Measurements from ENCODE around the gene KCNK4.

Gene KCNK4

DNA sequence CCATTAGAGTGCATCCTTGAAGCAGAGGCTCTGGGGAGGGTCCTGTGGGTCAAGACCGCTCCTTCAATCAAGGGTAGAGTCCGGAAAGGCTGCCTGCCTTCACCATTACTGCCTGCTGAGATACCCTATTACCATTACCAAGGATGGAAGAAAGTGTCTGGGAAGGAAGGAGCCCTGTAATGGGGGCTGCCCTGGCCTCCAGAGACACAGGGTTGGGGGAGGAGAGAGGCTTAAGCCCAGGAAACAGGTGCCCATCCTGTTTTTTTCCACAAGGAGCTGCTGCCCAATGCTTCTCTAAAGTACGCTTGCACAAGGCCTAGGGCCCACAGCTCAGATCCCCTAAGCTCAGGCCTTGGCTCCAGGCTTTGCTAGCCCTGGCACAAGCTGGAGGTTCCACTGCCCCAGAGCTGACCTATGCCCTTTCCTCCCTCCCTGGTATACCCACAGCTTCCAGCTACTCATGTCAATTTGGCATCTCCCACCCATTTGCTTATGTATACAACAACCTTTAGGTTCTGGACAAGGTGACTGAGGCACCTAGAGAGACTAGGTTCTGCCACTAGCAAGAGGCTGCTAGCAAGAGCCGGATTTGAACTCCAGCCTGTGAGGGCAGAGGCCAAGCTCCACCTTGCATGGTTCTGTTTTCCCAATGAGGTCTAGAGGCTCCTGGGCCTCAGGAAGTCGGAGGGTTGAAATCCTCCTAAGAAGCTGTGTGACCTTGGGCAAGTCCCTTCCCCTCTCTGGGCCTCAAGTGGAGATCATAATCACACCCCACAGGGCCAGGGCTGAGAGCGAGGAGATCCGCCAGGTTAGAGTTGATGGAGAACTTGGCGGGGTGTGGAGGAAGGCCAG lies 41.3 kb upstream of the KCNK4 start:
- Histone ChIP-seq H3K79me2 (ENCODE audit: insufficient read depth, low read depth) (peaks cover 15% of the 10 kb centered on the region), H4K20me1 (ENCODE audit: insufficient read depth) (no peaks in the 10 kb centered on the region), H3K27me3 (ENCODE audit: insufficient read depth, low read depth) (no peaks in the 10 kb centered on the region), H3K27ac (no peak overlapping the region), H3K4me2 (no peak overlapping the region), H3K4me3 (IDR thresholded peaks at IDR 0.05; ENCODE audit: insufficient read depth, low read depth, low read length) (no peak overlapping the region), H3K4me1 (ENCODE audit: low read depth, poor library complexity, severe bottlenecking) (peaks cover 9% of the 10 kb centered on the region), H3K9ac (no peak overlapping the region), H2AFZ (ENCODE audit: low read depth) (no peak overlapping the region), H3K36me3 (ENCODE audit: insufficient read depth) (no peaks in the 10 kb centered on the region)
- TF ChIP-seq, protein P1, sequence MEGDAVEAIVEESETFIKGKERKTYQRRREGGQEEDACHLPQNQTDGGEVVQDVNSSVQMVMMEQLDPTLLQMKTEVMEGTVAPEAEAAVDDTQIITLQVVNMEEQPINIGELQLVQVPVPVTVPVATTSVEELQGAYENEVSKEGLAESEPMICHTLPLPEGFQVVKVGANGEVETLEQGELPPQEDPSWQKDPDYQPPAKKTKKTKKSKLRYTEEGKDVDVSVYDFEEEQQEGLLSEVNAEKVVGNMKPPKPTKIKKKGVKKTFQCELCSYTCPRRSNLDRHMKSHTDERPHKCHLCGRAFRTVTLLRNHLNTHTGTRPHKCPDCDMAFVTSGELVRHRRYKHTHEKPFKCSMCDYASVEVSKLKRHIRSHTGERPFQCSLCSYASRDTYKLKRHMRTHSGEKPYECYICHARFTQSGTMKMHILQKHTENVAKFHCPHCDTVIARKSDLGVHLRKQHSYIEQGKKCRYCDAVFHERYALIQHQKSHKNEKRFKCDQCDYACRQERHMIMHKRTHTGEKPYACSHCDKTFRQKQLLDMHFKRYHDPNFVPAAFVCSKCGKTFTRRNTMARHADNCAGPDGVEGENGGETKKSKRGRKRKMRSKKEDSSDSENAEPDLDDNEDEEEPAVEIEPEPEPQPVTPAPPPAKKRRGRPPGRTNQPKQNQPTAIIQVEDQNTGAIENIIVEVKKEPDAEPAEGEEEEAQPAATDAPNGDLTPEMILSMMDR (conservative IDR thresholded peaks at IDR 0.05; ENCODE audit: low read depth, low read length) = no peak

DNA sequence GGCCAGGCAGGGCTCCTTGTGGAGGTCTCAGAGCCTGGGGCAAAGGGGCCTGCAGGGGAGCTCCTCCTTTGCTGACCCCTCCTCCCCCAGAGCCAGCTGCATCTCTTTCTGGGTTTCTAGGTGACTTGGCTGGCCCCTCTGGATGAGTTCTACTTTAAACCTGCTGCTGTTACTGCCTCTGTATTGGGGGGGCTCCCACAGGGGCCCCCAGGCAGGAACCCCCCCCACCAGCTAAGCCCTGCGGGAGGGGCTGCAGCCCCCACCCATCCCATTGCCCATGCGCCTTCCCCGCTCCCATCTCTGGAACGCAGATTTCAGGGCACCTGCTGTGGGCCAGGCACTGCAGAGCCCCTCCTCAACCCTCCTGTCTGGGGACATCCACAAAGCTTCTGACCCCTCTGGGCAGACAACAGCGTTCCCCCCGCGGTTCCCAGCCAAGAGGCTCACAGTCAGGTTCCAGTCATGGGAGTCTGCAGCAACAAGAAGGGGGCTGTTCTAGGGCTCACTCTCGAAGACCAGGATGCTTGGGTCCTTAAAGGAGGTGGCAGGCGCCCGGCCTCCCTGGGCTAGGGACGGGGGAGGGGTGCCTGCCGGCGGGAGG lies 40.6 kb upstream of the KCNK4 start:
- Histone ChIP-seq H3K4me2 (0 out of 2 replicates have a peak overlapping the region, but pooled peaks have one; percentile 22), H2AFZ (ENCODE audit: low read depth) (peak overlapping the region; percentile 82; the same call in 1 of the 2 replicates), H3K79me2 (ENCODE audit: insufficient read depth, low read depth) (peaks cover 7% of the 10 kb centered on the region), H3K27me3 (ENCODE audit: insufficient read depth, low read depth) (no peaks in the 10 kb centered on the region), H4K20me1 (ENCODE audit: insufficient read depth) (no peaks in the 10 kb centered on the region), H3K4me1 (ENCODE audit: low read depth, poor library complexity, severe bottlenecking) (peaks cover 6% of the 10 kb centered on the region), H3K9ac (no peak overlapping the region), H3K36me3 (ENCODE audit: insufficient read depth) (no peaks in the 10 kb centered on the region), H3K27ac (no peak overlapping the region), H3K4me3 (IDR thresholded peaks at IDR 0.05; ENCODE audit: insufficient read depth, low read depth, low read length) (no peak overlapping the region)
- TF ChIP-seq, protein P1 (conservative IDR thresholded peaks at IDR 0.05; ENCODE audit: low read depth, low read length) = no peak

DNA sequence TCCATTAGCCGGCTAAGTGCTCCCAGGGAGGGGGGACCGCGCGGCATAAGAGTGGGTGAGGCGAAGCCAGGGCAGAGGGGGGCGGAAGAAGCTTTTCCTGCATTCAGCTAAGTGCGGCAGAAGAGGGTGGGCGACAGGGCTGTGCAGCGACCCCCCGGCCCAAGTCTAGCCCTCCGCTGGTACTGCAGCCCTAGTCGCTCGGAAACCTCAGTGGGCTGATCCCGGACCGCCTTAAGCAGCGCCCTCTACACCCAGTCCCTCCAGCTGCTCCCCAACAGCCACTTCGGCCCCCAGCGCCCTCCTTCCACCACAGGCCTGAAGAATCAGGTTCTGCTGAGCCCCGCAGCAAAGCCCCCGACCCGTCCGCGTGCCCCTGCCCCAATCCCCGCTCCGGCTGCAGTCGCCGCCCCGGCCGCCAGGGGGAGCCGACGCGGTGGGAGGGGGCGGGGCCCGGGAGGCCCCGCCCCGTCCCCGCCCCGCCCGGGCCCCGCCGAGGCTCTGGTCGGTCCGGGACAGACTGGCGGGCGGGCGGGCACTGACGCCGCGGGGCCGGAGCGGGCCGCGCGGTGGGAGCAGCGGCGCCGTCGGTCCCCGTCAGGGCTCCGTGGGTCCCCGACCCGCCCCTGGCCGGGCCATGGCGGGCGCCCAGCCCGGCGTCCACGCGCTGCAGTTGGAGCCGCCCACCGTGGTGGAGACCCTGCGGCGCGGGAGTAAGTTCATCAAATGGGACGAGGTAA lies 39.9 kb upstream of the KCNK4 start, which contains the start of gene PLCB3:
Gene PLCB3 (plus strand): TSS at position 515 of the 737 bp plus-strand sequence. CDS start 120 bp downstream, at position 635.
- peak within 1 kb of the TSS; percentile 72 for H3K4me2 ChIP-seq
- TF ChIP-seq, protein P1 (conservative IDR thresholded peaks at IDR 0.05; ENCODE audit: low read depth, low read length) = peak; percentile 68
- no peak within 1 kb of the TSS for H3K27ac ChIP-seq
- peak within 1 kb of the TSS; percentile 35; the same call in 1 of the 2 replicates for H3K9ac ChIP-seq
- no peaks in the 10 kb centered on the region for H3K36me3 ChIP-seq (ENCODE audit: insufficient read depth)
- no peaks in the 10 kb centered on the region for H3K27me3 ChIP-seq (ENCODE audit: insufficient read depth, low read depth)
- peaks cover under 1% of the 10 kb centered on the region for H3K79me2 ChIP-seq (ENCODE audit: insufficient read depth, low read depth)
- peak within 1 kb of the TSS; percentile 85 for H2AFZ ChIP-seq (ENCODE audit: low read depth)
- no peak within 1 kb of the TSS for H3K4me3 ChIP-seq (IDR thresholded peaks at IDR 0.05; ENCODE audit: insufficient read depth, low read depth, low read length)
- H3K4me1 ChIP-seq (ENCODE audit: low read depth, poor library complexity, severe bottlenecking) = peaks cover 6% of the 10 kb centered on the region
- no peaks in the 10 kb centered on the region for H4K20me1 ChIP-seq (ENCODE audit: insufficient read depth)

DNA sequence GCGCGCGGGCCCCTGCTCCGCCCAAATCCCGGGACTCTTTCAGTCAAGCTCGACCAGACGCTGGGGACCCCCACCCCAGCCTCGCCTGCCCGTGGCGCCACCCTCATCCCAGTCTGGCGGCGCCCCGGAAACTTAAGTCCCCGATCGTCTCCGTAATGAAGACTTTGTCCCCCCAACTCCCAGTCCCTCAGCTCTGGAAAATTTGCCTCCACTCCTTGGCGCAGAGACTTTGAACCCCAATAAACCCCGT lies 39.4 kb upstream of the KCNK4 start:
- no peaks in the 10 kb centered on the region for H4K20me1 ChIP-seq (ENCODE audit: insufficient read depth)
- peak overlapping the region; percentile 72 for H3K4me2 ChIP-seq
- no peak overlapping the region for H3K27ac ChIP-seq
- H2AFZ ChIP-seq (ENCODE audit: low read depth) = peak overlapping the region; percentile 85
- no peak overlapping the region for H3K4me3 ChIP-seq (IDR thresholded peaks at IDR 0.05; ENCODE audit: insufficient read depth, low read depth, low read length)
- H3K9ac ChIP-seq = peak overlapping the region; percentile 35; the same call in 1 of the 2 replicates
- no peaks in the 10 kb centered on the region for H3K27me3 ChIP-seq (ENCODE audit: insufficient read depth, low read depth)
- H3K79me2 ChIP-seq (ENCODE audit: insufficient read depth, low read depth) = no peaks in the 10 kb centered on the region
- peaks cover 6% of the 10 kb centered on the region for H3K4me1 ChIP-seq (ENCODE audit: low read depth, poor library complexity, severe bottlenecking)
- TF ChIP-seq, protein P1 (conservative IDR thresholded peaks at IDR 0.05; ENCODE audit: low read depth, low read length) = no peak
- no peaks in the 10 kb centered on the region for H3K36me3 ChIP-seq (ENCODE audit: insufficient read depth)
